Trophoblast cell (in vitro differentiated cells and primary cell): ENCODE data around the gene CCDC200.
"Not testable (repeated sequence)": the region's sequence is repeated elsewhere in the genome, so short reads cannot be mapped to it uniquely, and the experiment has no call there.

ENCODE experiments used
- DNase-seq, 2 donors: peaks; one replicate each; pipeline ENCODE4 v3.0.0-alpha.2; 2016
- H2AFZ ChIP-seq: 2 replicates; pipeline ENCODE4 v1.6.1; 2013; ENCODE audit warnings: low read length, moderate library complexity, mild to moderate bottlenecking; ENCODE audit not compliant: insufficient read depth, poor library complexity
- H2AK5ac ChIP-seq: 2 replicates; pipeline ENCODE4 v1.6.1; 2013; ENCODE audit warnings: mild to moderate bottlenecking, low read length
- H2BK120ac ChIP-seq: 2 replicates; pipeline ENCODE4 v1.6.1; 2013; ENCODE audit warnings: low read length, mild to moderate bottlenecking, moderate library complexity; ENCODE audit not compliant: insufficient read depth, poor library complexity
- H2BK12ac ChIP-seq: 2 replicates; pipeline ENCODE4 v1.6.1; 2013; ENCODE audit warnings: mild to moderate bottlenecking, low read length, moderate library complexity
- H2BK5ac ChIP-seq: 2 replicates; pipeline ENCODE4 v1.6.1; 2013; ENCODE audit warnings: low read length, low read depth, moderate library complexity, mild to moderate bottlenecking; ENCODE audit not compliant: poor library complexity
- H3K14ac ChIP-seq: 2 replicates; pipeline ENCODE4 v1.6.1; 2013; ENCODE audit warnings: mild to moderate bottlenecking, low read length
- H3K18ac ChIP-seq: 2 replicates; pipeline ENCODE4 v1.6.1; 2013; ENCODE audit warnings: mild to moderate bottlenecking, low read length
- H3K23ac ChIP-seq: 2 replicates; pipeline ENCODE4 v1.6.1; 2013; ENCODE audit warnings: low read length
- H3K27ac ChIP-seq: 2 replicates; pipeline ENCODE4 v1.5.1; 2013; ENCODE audit warnings: low read depth, mild to moderate bottlenecking, inconsistent platforms, low read length, moderate library complexity
- H3K27me3 ChIP-seq: 2 replicates; pipeline ENCODE4 v1.6.1; 2013; ENCODE audit warnings: inconsistent platforms, mild to moderate bottlenecking, low read length, moderate library complexity; ENCODE audit not compliant: insufficient read depth
- H3K36me3 ChIP-seq, 2 experiments: 1 replicate in 1 of 2; 2 replicates in 1 of 2; pipeline ENCODE4 v1.6.1; 2013; ENCODE audit warnings: low read length in 2 of 2, mild to moderate bottlenecking in 2 of 2, moderate library complexity in 1 of 2; ENCODE audit not compliant: insufficient read depth in 2 of 2, control insufficient read depth in 1 of 2
- H3K4ac ChIP-seq: 2 replicates; pipeline ENCODE4 v1.6.1; 2013; ENCODE audit warnings: low read depth, mild to moderate bottlenecking, low read length, moderate library complexity
- H3K4me1 ChIP-seq, 2 experiments: 1 replicate in 1 of 2; 2 replicates in 1 of 2; pipeline ENCODE4 v1.6.1; 2013; ENCODE audit warnings: low read length in 2 of 2, mild to moderate bottlenecking in 2 of 2, moderate library complexity in 1 of 2; ENCODE audit not compliant: insufficient read depth in 2 of 2, control insufficient read depth in 1 of 2
- H3K4me2 ChIP-seq: 2 replicates; pipeline ENCODE4 v1.6.1; 2013; ENCODE audit warnings: inconsistent platforms, mild to moderate bottlenecking, low read length, moderate library complexity
- H3K4me3 ChIP-seq: 2 replicates; pipeline ENCODE4 v1.5.1; 2013; ENCODE audit warnings: mild to moderate bottlenecking, low read depth, low read length, inconsistent platforms
- H3K79me1 ChIP-seq: one replicate; pipeline ENCODE4 v1.6.1; 2013; ENCODE audit warnings: low read length
- H3K79me2 ChIP-seq: 2 replicates; pipeline ENCODE4 v1.6.1; 2013; ENCODE audit warnings: low read length, mild to moderate bottlenecking; ENCODE audit not compliant: control insufficient read depth, insufficient read depth, poor library complexity
- H3K9ac ChIP-seq: 2 replicates; pipeline ENCODE4 v1.6.1; 2013; ENCODE audit warnings: mild to moderate bottlenecking, low read length
- H3K9me3 ChIP-seq: 2 replicates; pipeline ENCODE4 v1.6.1; 2013; ENCODE audit warnings: low read depth, mild to moderate bottlenecking, control low read depth, inconsistent platforms, low read length; ENCODE audit not compliant: insufficient read depth
- H4K12ac ChIP-seq: 2 replicates; pipeline ENCODE4 v1.6.1; 2013; ENCODE audit warnings: low read depth, mild to moderate bottlenecking, low read length, moderate library complexity
- H4K8ac ChIP-seq: 2 replicates; pipeline ENCODE4 v1.6.1; 2013; ENCODE audit warnings: low read depth, mild to moderate bottlenecking, low read length, moderate library complexity
- H4K91ac ChIP-seq: one replicate; pipeline ENCODE4 v1.6.1; 2013; ENCODE audit warnings: low read depth, mild to moderate bottlenecking, low read length, moderate library complexity
- WGBS: extraction: QIAGEN DNeasy Blood & Tissue Kit; methylation state at CpG from one replicate; pipeline ENCODE4 v1.1.7; 2013; ENCODE audit warnings: missing lambda C conversion rate; ENCODE audit not compliant: insufficient read length, insufficient coverage; ENCODE audit errors: extremely low coverage; 5-methylcytosine and 5-hydroxymethylcytosine counted together

The CCDC200 gene

GRCh38 chr17:43193251-43193650 lies 35.2 kb downstream of the CCDC200 start:
- no peak for DNase-seq
- no CpG with 5 or more reads among the region's 5 CpGs for WGBS

GRCh38 chr17:43186656-43187055 lies 41.8 kb downstream of the CCDC200 start:
- H3K79me1 ChIP-seq, H3K4me2 ChIP-seq, H2BK120ac ChIP-seq, H3K18ac ChIP-seq, H3K27ac ChIP-seq, H3K4ac ChIP-seq, H2AK5ac ChIP-seq, H4K12ac ChIP-seq, DNase-seq, H3K9ac ChIP-seq, H3K4me3 ChIP-seq, H2AFZ ChIP-seq, H3K9me3 ChIP-seq, H3K4me1 ChIP-seq, H4K8ac ChIP-seq, H3K23ac ChIP-seq, H3K79me2 ChIP-seq, H3K14ac ChIP-seq, H3K27me3 ChIP-seq, H2BK5ac ChIP-seq, H2BK12ac ChIP-seq, H4K91ac ChIP-seq: not testable (repeated sequence)
- WGBS: no CpG with 5 or more reads among the region's 5 CpGs
- H3K36me3 ChIP-seq: peaks cover 21 to 32% of the 10 kb centered on the region in 2 experiments

More at GRCh38 chr17:43193251-43193650, 35.2 kb downstream of the CCDC200 start:
- no peak overlapping the region for H3K14ac ChIP-seq
- no peak overlapping the region for H2BK5ac ChIP-seq
- H3K79me1 ChIP-seq: no peaks in the 10 kb centered on the region
- H2AFZ ChIP-seq: no peak overlapping the region
- H3K27ac ChIP-seq: no peak overlapping the region
- H3K4me3 ChIP-seq: no peak overlapping the region
- H4K91ac ChIP-seq: no peak overlapping the region
- no peak overlapping the region for H2BK12ac ChIP-seq
- H3K18ac ChIP-seq: no peak overlapping the region
- no peak overlapping the region for H3K4ac ChIP-seq
- H3K9me3 ChIP-seq: peaks cover 2% of the 10 kb centered on the region
- H2BK120ac ChIP-seq: no peak overlapping the region
- no peak overlapping the region for H4K12ac ChIP-seq
- H3K79me2 ChIP-seq: no peaks in the 10 kb centered on the region
- H3K9ac ChIP-seq: no peak overlapping the region
- no peaks in the 10 kb centered on the region for H3K27me3 ChIP-seq
- no peaks in the 10 kb centered on the region for H3K4me1 ChIP-seq
- H3K4me2 ChIP-seq: no peak overlapping the region
- no peak overlapping the region for H2AK5ac ChIP-seq
- H3K23ac ChIP-seq: no peak overlapping the region
- no peak overlapping the region for H4K8ac ChIP-seq
- peaks cover 35 to 60% of the 10 kb centered on the region in 2 experiments for H3K36me3 ChIP-seq

- no peak overlapping the region for H4K91ac ChIP-seq
- no peak overlapping the region for H2AFZ ChIP-seq
- H2BK12ac ChIP-seq: no peak overlapping the region
- H3K4me1 ChIP-seq: no peaks in the 10 kb centered on the region
- no peak overlapping the region for H3K27ac ChIP-seq
- no peak for DNase-seq
- H3K36me3 ChIP-seq: peaks cover 13 to 14% of the 10 kb centered on the region in 2 experiments
- H3K9ac ChIP-seq: no peak overlapping the region
- no peak overlapping the region for H3K23ac ChIP-seq
- H3K79me2 ChIP-seq: no peaks in the 10 kb centered on the region
- no peak overlapping the region for H3K4me2 ChIP-seq
- H3K4me3 ChIP-seq: no peak overlapping the region
- H3K27me3 ChIP-seq: no peaks in the 10 kb centered on the region
- no peak overlapping the region for H2AK5ac ChIP-seq
- H3K18ac ChIP-seq: no peak overlapping the region
- H4K8ac ChIP-seq: no peak overlapping the region
- H2BK5ac ChIP-seq: no peak overlapping the region
- no peak overlapping the region for H4K12ac ChIP-seq
- no peak overlapping the region for H2BK120ac ChIP-seq
- H3K4ac ChIP-seq: no peak overlapping the region
- no CpG with 5 or more reads among the region's 3 CpGs for WGBS
- no peaks in the 10 kb centered on the region for H3K9me3 ChIP-seq
- H3K14ac ChIP-seq: no peak overlapping the region
- H3K79me1 ChIP-seq: no peaks in the 10 kb centered on the region
Measured at GRCh38 chr17:43183921-43184320, 44.5 kb downstream of the CCDC200 start.

- Histone ChIP-seq H3K4ac (no peak overlapping the region), H2AK5ac (no peak overlapping the region), H4K12ac (no peak overlapping the region), H2BK5ac (no peak overlapping the region), H3K27ac (no peak overlapping the region), H3K4me1 (peaks cover 0 to 5% of the 10 kb centered on the region in 2 experiments), H3K23ac (no peak overlapping the region), H3K9me3 (no peaks in the 10 kb centered on the region), H3K36me3 (peaks cover 7 to 9% of the 10 kb centered on the region in 2 experiments), H2AFZ (no peak overlapping the region), H3K14ac (no peak overlapping the region), H2BK12ac (no peak overlapping the region), H3K18ac (no peak overlapping the region), H4K8ac (no peak overlapping the region), H3K79me2 (no peaks in the 10 kb centered on the region), H3K27me3 (no peaks in the 10 kb centered on the region), H3K79me1 (peaks cover 3% of the 10 kb centered on the region), H3K4me3 (no peak overlapping the region), H3K9ac (no peak overlapping the region), H3K4me2 (no peak overlapping the region), H4K91ac (no peak overlapping the region), H2BK120ac (no peak overlapping the region)
- no peak for DNase-seq
- WGBS: no CpG with 5 or more reads among the region's 2 CpGs
Measured at GRCh38 chr17:43176119-43176570, 52.3 kb downstream of the CCDC200 start.
